Gastroesophageal sphincter (tissue), 4 donors: ENCODE results near the gene ALPG. TPM values are rescaled to one million over a fixed set of nuclear protein-coding genes. Genes with fewer than 3 reads are reported as not detected.

Experiments used
- ATAC-seq: fragments of 150-250 bp; one replicate; pipeline ENCODE4 v1.9.1; 2016; ENCODE audit warnings: mild to moderate bottlenecking, moderate library complexity
- H3K27ac ChIP-seq, 4 donors: fragments of 200-600 bp; sonication (generic) in 3 of 4; 1 replicate in 3 of 4; 2 replicates in 1 of 4; pipeline ENCODE4 v1.5.1; 2016 to 2019
- H3K27me3 ChIP-seq: fragments of 200-600 bp; sonication (generic); one replicate; pipeline ENCODE4 v1.5.1; 2019
- H3K36me3 ChIP-seq, 2 donors: fragments of 200-600 bp; sonication (generic); one replicate each; pipeline ENCODE4 v1.5.1; 2019; ENCODE audit warnings: control low read depth in 1 of 2
- H3K4me1 ChIP-seq, 3 donors: fragments of 200-600 bp; sonication (generic); 1 replicate in 2 of 3; 2 replicates in 1 of 3; pipeline ENCODE4 v1.5.1; 2016 to 2019; ENCODE audit warnings: control low read depth in 2 of 3
- H3K4me3 ChIP-seq, 2 donors: fragments of 200-600 bp; sonication (generic); one replicate each; pipeline ENCODE4 v1.5.1; 2019; ENCODE audit warnings: mild to moderate bottlenecking in 1 of 2, moderate library complexity in 1 of 2
- H3K9me3 ChIP-seq, 3 donors: fragments of 200-600 bp; sonication (generic); one replicate each; pipeline ENCODE4 v1.5.1; 2017 to 2019; ENCODE audit warnings: control low read depth in 2 of 3
- EP300 ChIP-seq: sonication (generic); formaldehyde crosslinking; IDR thresholded peaks from one replicate; pipeline ENCODE4 v1.6.1; 2017; ENCODE audit warnings: antibody characterized with exemption, mild to moderate bottlenecking
- POLR2A ChIP-seq, 2 donors: fragments of 450-650 bp; IDR thresholded peaks; one replicate each; pipeline ENCODE4 v1.6.1; 2017; ENCODE audit warnings: antibody characterized with exemption in 2 of 2, mild to moderate bottlenecking in 2 of 2, moderate library complexity in 1 of 2
- POLR2AphosphoS5 ChIP-seq: sonication (generic); formaldehyde crosslinking; IDR thresholded peaks from one replicate; pipeline ENCODE4 v1.6.1; 2017; ENCODE audit warnings: antibody characterized with exemption
- WGBS, 2 donors: methylation state at CpG; one replicate each; pipeline ENCODE4 v1.1.5; 2018; ENCODE audit warnings: low coverage in 1 of 2; 5-methylcytosine and 5-hydroxymethylcytosine counted together
- small RNA-seq, 4 donors: library from RNA; depleted of rRNA; stranded (forward); fragments of <200 nt; gene quantifications; one replicate each; pipeline ENCODE3, GENCODE V24; 2016
- total RNA-seq, 4 donors: library from RNA; depleted of rRNA; stranded (reverse); fragments of >200 nt; gene quantifications; one replicate each; pipeline ENCODE4 v1.1.0, GENCODE V29; 2016
- TF ChIP-seq, protein P1 (sequence below), 4 experiments: fragments of 200-600 bp in 2 of 4; fragments of 450-650 bp in 2 of 4; sonication (generic) in 1 of 4; IDR thresholded peaks; one replicate each; pipeline ENCODE4 v1.5.1; 2017 to 2019; ENCODE audit warnings: antibody characterized with exemption in 4 of 4, mild to moderate bottlenecking in 2 of 4, moderate library complexity in 2 of 4

ALPG gene
- total RNA-seq, 4 donors from 2014 or later: not detected

DNA sequence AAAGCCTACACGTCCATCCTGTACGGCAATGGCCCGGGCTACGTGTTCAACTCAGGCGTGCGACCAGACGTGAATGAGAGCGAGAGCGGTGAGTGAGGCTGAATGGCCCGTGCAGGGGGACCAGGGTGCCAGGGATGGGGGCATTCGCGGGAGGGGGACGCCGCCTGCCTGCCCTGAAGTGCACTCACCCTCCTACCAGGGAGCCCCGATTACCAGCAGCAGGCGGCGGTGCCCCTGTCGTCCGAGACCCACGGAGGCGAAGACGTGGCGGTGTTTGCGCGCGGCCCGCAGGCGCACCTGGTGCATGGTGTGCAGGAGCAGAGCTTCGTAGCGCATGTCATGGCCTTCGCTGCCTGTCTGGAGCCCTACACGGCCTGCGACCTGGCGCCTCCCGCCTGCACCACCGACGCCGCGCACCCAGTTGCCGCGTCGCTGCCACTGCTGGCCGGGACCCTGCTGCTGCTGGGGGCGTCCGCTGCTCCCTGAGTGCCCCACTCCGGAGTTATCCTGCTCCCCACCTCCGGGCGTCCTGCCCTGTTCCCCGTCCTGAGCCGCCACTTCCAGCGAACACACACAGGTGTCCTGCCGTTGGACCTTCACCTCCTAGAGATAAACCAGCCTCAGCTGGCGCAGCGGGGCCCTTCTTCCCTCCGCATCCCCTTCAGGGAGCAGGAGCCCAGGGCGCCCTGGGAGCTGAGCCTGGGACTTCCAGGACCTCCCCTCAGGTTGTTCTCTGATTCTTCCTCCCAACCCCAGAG, 52.2 kb downstream of the ALPG start:
- H3K9me3 ChIP-seq: no peaks in the 10 kb centered on the region
- no peak for ATAC-seq
- H3K4me3 ChIP-seq: no peak overlapping the region
- no CpG with 5 or more reads among the region's 56 CpGs for WGBS, 2 donors
- no peaks in the 10 kb centered on the region for H3K4me1 ChIP-seq
- TF ChIP-seq, protein P1, sequence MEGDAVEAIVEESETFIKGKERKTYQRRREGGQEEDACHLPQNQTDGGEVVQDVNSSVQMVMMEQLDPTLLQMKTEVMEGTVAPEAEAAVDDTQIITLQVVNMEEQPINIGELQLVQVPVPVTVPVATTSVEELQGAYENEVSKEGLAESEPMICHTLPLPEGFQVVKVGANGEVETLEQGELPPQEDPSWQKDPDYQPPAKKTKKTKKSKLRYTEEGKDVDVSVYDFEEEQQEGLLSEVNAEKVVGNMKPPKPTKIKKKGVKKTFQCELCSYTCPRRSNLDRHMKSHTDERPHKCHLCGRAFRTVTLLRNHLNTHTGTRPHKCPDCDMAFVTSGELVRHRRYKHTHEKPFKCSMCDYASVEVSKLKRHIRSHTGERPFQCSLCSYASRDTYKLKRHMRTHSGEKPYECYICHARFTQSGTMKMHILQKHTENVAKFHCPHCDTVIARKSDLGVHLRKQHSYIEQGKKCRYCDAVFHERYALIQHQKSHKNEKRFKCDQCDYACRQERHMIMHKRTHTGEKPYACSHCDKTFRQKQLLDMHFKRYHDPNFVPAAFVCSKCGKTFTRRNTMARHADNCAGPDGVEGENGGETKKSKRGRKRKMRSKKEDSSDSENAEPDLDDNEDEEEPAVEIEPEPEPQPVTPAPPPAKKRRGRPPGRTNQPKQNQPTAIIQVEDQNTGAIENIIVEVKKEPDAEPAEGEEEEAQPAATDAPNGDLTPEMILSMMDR (IDR thresholded peaks at IDR 0.05): no peak
- TF ChIP-seq POLR2A (IDR thresholded peaks at IDR 0.05): no peak
- no peak for TF ChIP-seq POLR2AphosphoS5
- TF ChIP-seq EP300: no peak
- no peaks in the 10 kb centered on the region for H3K36me3 ChIP-seq
- peaks cover 52% of the 10 kb centered on the region for H3K27me3 ChIP-seq
- H3K27ac ChIP-seq: no peak overlapping the region

DNA sequence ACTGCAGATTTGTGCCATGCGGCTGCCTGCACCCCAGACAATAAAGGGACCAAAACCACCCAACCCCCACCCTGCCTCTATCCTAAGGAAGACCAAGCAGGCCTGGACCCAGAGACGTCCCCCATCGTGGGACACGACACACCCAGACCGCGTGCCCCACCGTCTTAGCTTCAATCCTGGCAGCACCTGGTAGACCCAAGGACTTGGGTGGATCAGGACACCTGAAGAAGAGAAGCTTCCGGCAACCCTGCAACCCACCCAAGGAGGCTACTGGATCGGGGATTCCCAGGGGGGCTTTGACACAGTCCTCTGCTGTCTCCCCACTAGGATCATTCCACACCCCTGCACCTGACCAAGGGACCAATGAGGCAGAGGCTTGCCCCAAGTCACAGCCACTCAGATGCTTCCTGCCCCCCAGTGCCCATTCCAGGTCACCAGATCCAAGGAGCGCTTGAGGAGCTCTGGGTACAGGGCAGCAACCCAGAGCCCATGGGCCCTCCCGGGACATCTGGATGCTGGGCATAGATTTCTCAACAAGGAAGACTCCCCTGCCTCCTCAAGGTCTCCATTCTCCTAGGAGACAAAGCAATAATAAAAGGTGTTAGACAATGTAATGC, 52.9 kb downstream of the ALPG start:
- H3K27ac ChIP-seq: no peak overlapping the region
- no peaks in the 10 kb centered on the region for H3K9me3 ChIP-seq
- peaks cover 56% of the 10 kb centered on the region for H3K27me3 ChIP-seq
- no peak for TF ChIP-seq POLR2A (IDR thresholded peaks at IDR 0.05)
- no peak for TF ChIP-seq POLR2AphosphoS5
- TF ChIP-seq, protein P1 (IDR thresholded peaks at IDR 0.05): no peak
- TF ChIP-seq EP300: no peak
- no CpG with 5 or more reads among the region's 11 CpGs for WGBS, 2 donors
- ATAC-seq: no peak
- no peaks in the 10 kb centered on the region for H3K4me1 ChIP-seq
- no peaks in the 10 kb centered on the region for H3K36me3 ChIP-seq
- H3K4me3 ChIP-seq: no peak overlapping the region

DNA sequence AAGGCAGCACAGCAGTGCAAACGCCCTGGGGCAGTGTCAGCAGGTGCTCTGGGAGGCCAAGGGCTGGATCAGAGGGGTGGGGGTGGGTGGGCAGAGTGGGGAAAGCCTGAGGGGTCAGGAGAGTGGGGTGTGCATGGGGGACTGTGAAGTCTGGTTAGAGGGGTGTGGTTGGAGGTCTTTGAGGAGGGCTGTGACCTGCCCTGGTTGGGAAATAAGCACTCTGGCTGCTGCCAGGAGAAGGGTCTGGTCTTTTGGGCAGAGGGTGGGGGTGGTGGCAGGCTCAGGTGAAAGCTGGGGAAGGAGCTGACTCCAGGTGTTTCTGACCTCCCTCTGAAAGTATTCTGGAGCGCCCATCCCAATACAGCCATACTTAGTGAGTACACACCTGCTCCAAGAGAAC, 53.5 kb downstream of the ALPG start:
- WGBS, 2 donors: 56 to 60% methylated on average over 1 to 2 of the region's 2 CpGs
- H3K9me3 ChIP-seq: no peaks in the 10 kb centered on the region
- no peaks in the 10 kb centered on the region for H3K4me1 ChIP-seq
- no peak for ATAC-seq
- no peak overlapping the region for H3K4me3 ChIP-seq
- H3K27me3 ChIP-seq: peaks cover 60% of the 10 kb centered on the region
- TF ChIP-seq POLR2AphosphoS5 (no peak), POLR2A (IDR thresholded peaks at IDR 0.05) (no peak), EP300 (no peak)
- TF ChIP-seq, protein P1 (IDR thresholded peaks at IDR 0.05): no peak
- H3K27ac ChIP-seq: no peak overlapping the region
- no peaks in the 10 kb centered on the region for H3K36me3 ChIP-seq

Small RNA genes lying within 50 kb of the gene (small RNA-seq; reads per million reads assigned to genes)
- gene AC068134.4: 0 to 0.09 (median 0) reads per million in 4 donors

Other genes starting within 250 kb of the ALPG start
- not detected for gene ALPP, start 28.1 kb upstream of the ALPG start, total RNA-seq
- not detected for gene ALPI, start 49.3 kb downstream of the ALPG start, total RNA-seq
- 1 to 10 TPM in 2 of 4 donors, not detected in 2; 1.1 to 1.4 TPM for gene ECEL1, start 81.0 kb downstream of the ALPG start, total RNA-seq
- not detected for gene PRSS56, start 113.5 kb downstream of the ALPG start, total RNA-seq
- not detected for gene CHRND, start 119.3 kb downstream of the ALPG start, total RNA-seq
- gene CHRNG, start 132.8 kb downstream of the ALPG start, total RNA-seq: not detected
- gene TIGD1, start 143.7 kb downstream of the ALPG start, total RNA-seq: 1 to 10 TPM; 1.2 to 6.5 (median 2.8) TPM
- 10 to 100 TPM; 41.6 to 61.6 (median 51.1) TPM for gene EIF4E2, start 143.8 kb downstream of the ALPG start, total RNA-seq
- gene EFHD1, start 226.8 kb downstream of the ALPG start, total RNA-seq: 10 to 100 TPM in 3 of 4 donors, 1 to 10 TPM in 1; 9.3 to 23.3 (median 17.5) TPM